VCaP (cell line): ENCODE data around the gene OPHN1.
A peak's percentile ranks its signal among the peaks of the same experiment; 100 is the strongest.

ENCODE experiments used
- H3K27ac ChIP-seq: fragments of 450-650 bp; 2 replicates; pipeline ENCODE4 v1.5.1; 2017
- CTCF ChIP-seq: fragments of 450-650 bp; conservative IDR thresholded peaks from 2 replicates; pipeline ENCODE4 v1.5.1; 2017; ENCODE audit warnings: mild to moderate bottlenecking, moderate library complexity

OPHN1 gene

GRCh38 chrX:68175562-68175961 is 257.7 kb downstream of the OPHN1 start:
- no peak for TF ChIP-seq CTCF
- H3K27ac ChIP-seq: no peak overlapping the region

- no peak overlapping the region for H3K27ac ChIP-seq
- TF ChIP-seq CTCF: no peak
Measured at GRCh38 chrX:68163441-68163840, 269.9 kb downstream of the OPHN1 start.

- no peak overlapping the region for H3K27ac ChIP-seq
- TF ChIP-seq CTCF: no peak
Measured at GRCh38 chrX:68147848-68148247, 285.4 kb downstream of the OPHN1 start.

- peak; percentile 70 for TF ChIP-seq CTCF
- H3K27ac ChIP-seq: no peak overlapping the region
Measured at GRCh38 chrX:68146054-68146453, 287.2 kb downstream of the OPHN1 start.

GRCh38 chrX:68139791-68140190 is 293.5 kb downstream of the OPHN1 start:
- no peak for TF ChIP-seq CTCF
- no peak overlapping the region for H3K27ac ChIP-seq

GRCh38 chrX:68133181-68133580 is 300.1 kb downstream of the OPHN1 start:
- no peak overlapping the region for H3K27ac ChIP-seq
- TF ChIP-seq CTCF: no peak

- no peak overlapping the region for H3K27ac ChIP-seq
- no peak for TF ChIP-seq CTCF
Measured at GRCh38 chrX:68132749-68133148, 300.5 kb downstream of the OPHN1 start.

- no peak for TF ChIP-seq CTCF
- no peak overlapping the region for H3K27ac ChIP-seq
Measured at GRCh38 chrX:68121835-68122234, 311.5 kb downstream of the OPHN1 start.
